Measurements from ENCODE around the gene ANAPC2. TPM values are rescaled to one million over a fixed set of nuclear protein-coding genes. Genes with fewer than 3 reads are reported as not detected.

The ANAPC2 gene
- total RNA-seq, 1 donor from 2014 or later, result 39.2 TPM

- Mint-ChIP-seq H3K4me1 (ENCODE audit: low read depth, unreplicated experiment) (peaks cover 2% of the 10 kb centered on the region), H3K9me3 (ENCODE audit: unreplicated experiment) (peaks cover 5% of the 10 kb centered on the region), H3K36me3 (ENCODE audit: low read depth, unreplicated experiment) (no peaks in the 10 kb centered on the region), H3K27me3 (ENCODE audit: low read depth, unreplicated experiment) (peaks cover 79% of the 10 kb centered on the region), H3K4me3 (ENCODE audit: unreplicated experiment) (no peak within 1 kb of the TSS), H3K27ac (ENCODE audit: unreplicated experiment) (no peak within 1 kb of the TSS)
- Histone ChIP-seq H3K4me3 (ENCODE audit: insufficient read depth, low read depth, low read length) (no peak within 1 kb of the TSS), H3K79me2 (ENCODE audit: insufficient read depth, low read length) (no peaks in the 10 kb centered on the region), H3K4me1 (ENCODE audit: insufficient read depth, low read length) (peaks cover 2% of the 10 kb centered on the region), H3K9ac (ENCODE audit: low read length) (no peak within 1 kb of the TSS), H4K20me1 (ENCODE audit: insufficient read depth, low read length) (no peaks in the 10 kb centered on the region), H3K4me2 (ENCODE audit: low read length) (peak within 1 kb of the TSS; percentile 54), H2AFZ (ENCODE audit: low read depth, low read length) (no peak within 1 kb of the TSS), H3K27me3 (ENCODE audit: insufficient read depth, low read length) (peaks cover 48% of the 10 kb centered on the region), H3K9me3 (ENCODE audit: insufficient read depth, low read depth, low read length) (no peaks in the 10 kb centered on the region), H3K27ac (ENCODE audit: low read depth, low read length) (no peak within 1 kb of the TSS), H3K36me3 (ENCODE audit: insufficient read depth, low read length) (no peaks in the 10 kb centered on the region)
- FAIRE-seq (no peak), DNase-seq (ENCODE audit: low read depth) (no peak)
- TF ChIP-seq CTCF (IDR thresholded peaks at IDR 0.05; ENCODE audit: insufficient read depth, low read depth, low read length) (no peak), EZH2 (IDR thresholded peaks at IDR 0.05; ENCODE audit: insufficient read depth, low read length) (no peak)
Observed at GRCh38 chr9:137138722-137139467, 49.5 kb downstream of the ANAPC2 start, which contains the start of gene GRIN1. Gene GRIN1, plus strand, starts transcription at chr9:137139154. Its CDS starts 333 bp downstream, at chr9:137139487.

- Histone ChIP-seq H3K27ac (ENCODE audit: low read depth, low read length) (no peak overlapping the region), H3K4me3 (ENCODE audit: insufficient read depth, low read depth, low read length) (no peak overlapping the region), H2AFZ (ENCODE audit: low read depth, low read length) (no peak overlapping the region), H4K20me1 (ENCODE audit: insufficient read depth, low read length) (no peaks in the 10 kb centered on the region), H3K4me2 (ENCODE audit: low read length) (no peak overlapping the region), H3K36me3 (ENCODE audit: insufficient read depth, low read length) (no peaks in the 10 kb centered on the region), H3K9me3 (ENCODE audit: insufficient read depth, low read depth, low read length) (no peaks in the 10 kb centered on the region), H3K9ac (ENCODE audit: low read length) (no peak overlapping the region), H3K79me2 (ENCODE audit: insufficient read depth, low read length) (no peaks in the 10 kb centered on the region), H3K4me1 (ENCODE audit: insufficient read depth, low read length) (peaks cover 2% of the 10 kb centered on the region), H3K27me3 (ENCODE audit: insufficient read depth, low read length) (peaks cover 43% of the 10 kb centered on the region)
- H3K4me3 Mint-ChIP-seq (ENCODE audit: unreplicated experiment), result no peak overlapping the region
- TF ChIP-seq EZH2 (IDR thresholded peaks at IDR 0.05; ENCODE audit: insufficient read depth, low read length) (peak; percentile 6), CTCF (IDR thresholded peaks at IDR 0.05; ENCODE audit: insufficient read depth, low read depth, low read length) (no peak)
- peaks cover 2% of the 10 kb centered on the region for H3K4me1 Mint-ChIP-seq (ENCODE audit: low read depth, unreplicated experiment)
- DNase-seq (ENCODE audit: low read depth), result no peak
- no peaks in the 10 kb centered on the region for H3K36me3 Mint-ChIP-seq (ENCODE audit: low read depth, unreplicated experiment)
- H3K27me3 Mint-ChIP-seq (ENCODE audit: low read depth, unreplicated experiment), result peaks cover 72% of the 10 kb centered on the region
- H3K9me3 Mint-ChIP-seq (ENCODE audit: unreplicated experiment), result peaks cover 5% of the 10 kb centered on the region
- no peak overlapping the region for H3K27ac Mint-ChIP-seq (ENCODE audit: unreplicated experiment)
- no peak for FAIRE-seq
Observed at GRCh38 chr9:137138058-137138721, 50.2 kb downstream of the ANAPC2 start.

Measured in astrocyte (in vitro differentiated cells and primary cell).